ENCODE results near the gene LSM4. TPM values are rescaled to one million over a fixed set of nuclear protein-coding genes. Genes with fewer than 3 reads are reported as not detected.

LSM4 gene
- total and polyA plus RNA-seq, 2 of the 13 experiments (the other 11 are each of a cell fraction or from before 2014, with no cell fraction given), result 65.8 to 166 TPM

DNA sequence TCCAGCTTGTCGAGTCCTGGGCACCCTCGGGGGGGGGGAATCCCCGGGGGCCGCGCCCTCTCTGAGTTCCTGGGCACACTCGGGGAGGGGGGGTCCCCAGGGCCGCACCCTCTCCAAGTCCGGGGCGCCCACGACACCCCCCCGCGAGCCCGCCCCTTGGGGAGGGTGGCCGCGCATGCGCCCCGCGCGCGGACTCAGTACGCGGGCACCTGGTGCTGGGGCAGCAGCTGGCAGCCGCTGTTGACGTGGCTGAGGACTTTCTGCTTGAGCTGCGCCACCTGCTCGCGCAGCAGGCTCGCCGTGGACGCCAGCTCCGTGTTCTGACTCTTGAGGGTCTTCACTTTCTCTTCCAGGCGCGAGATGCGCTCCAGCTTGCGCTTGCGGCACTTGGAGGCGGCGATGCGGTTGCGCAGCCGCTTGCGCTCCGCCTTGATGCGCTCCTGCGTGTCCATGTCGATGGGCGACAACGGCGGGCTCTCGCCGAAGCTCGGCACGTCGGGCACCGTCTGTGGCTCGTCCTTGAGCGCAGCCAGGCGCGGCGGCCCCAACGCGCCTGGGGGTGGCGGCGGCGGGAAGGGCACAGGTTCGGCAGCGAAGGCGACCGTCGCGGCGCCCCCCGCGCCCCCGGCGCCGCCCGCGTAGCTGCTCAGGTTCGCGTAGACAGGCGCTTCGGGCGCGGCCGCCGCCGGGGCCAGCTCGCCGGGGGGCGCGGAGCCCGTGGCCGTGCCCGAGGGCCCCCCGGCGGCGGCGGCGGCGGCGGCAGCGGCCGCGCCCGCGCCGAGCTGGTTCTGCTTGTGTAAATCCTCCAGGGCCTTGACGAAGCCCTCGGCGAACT is 42.4 kb downstream of the LSM4 start (continued):
- no peak for TF ChIP-seq RORA (CRISPR knock-in tag; IDR thresholded peaks at IDR 0.05)
- TF ChIP-seq ZNF350 (CRISPR knock-in tag; IDR thresholded peaks at IDR 0.05; ENCODE audit: borderline replicate concordance, low read depth), result no peak
- peak; percentile 75 for TF ChIP-seq IRF2 (CRISPR knock-in tag; IDR thresholded peaks at IDR 0.05)
- no peak for TF ChIP-seq RBM39 (IDR thresholded peaks at IDR 0.05; ENCODE audit: low read depth, low read length, poor library complexity, severe bottlenecking)
- peak; percentile 84; the same call in 1 of the 2 replicates for TF ChIP-seq SAFB2 (CRISPR knock-in tag; IDR thresholded peaks at IDR 0.05; ENCODE audit: borderline replicate concordance, low read depth)
- TF ChIP-seq WIZ (CRISPR knock-in tag; IDR thresholded peaks at IDR 0.05), result no peak
- no peak for TF ChIP-seq MAFG (CRISPR knock-in tag; IDR thresholded peaks at IDR 0.05)
- no peak for TF ChIP-seq RFXAP (CRISPR knock-in tag; IDR thresholded peaks at IDR 0.05; ENCODE audit: borderline replicate concordance)
- peak; percentile 88 for TF ChIP-seq RBFOX2 (IDR thresholded peaks at IDR 0.05; ENCODE audit: low read depth, low read length)
- no peak for TF ChIP-seq ZNF543 (CRISPR knock-in tag; IDR thresholded peaks at IDR 0.05)
- no peak for TF ChIP-seq SYNCRIP (IDR thresholded peaks at IDR 0.05; ENCODE audit: insufficient read depth, low read depth, low read length)
- TF ChIP-seq CBX1 (IDR thresholded peaks at IDR 0.05; ENCODE audit: low read depth), result peak; percentile 26
- no peak; the same call in 1 of the 2 replicates for TF ChIP-seq ZNF547 (CRISPR knock-in tag; IDR thresholded peaks at IDR 0.05)
- TF ChIP-seq IKZF4 (CRISPR knock-in tag; IDR thresholded peaks at IDR 0.05; ENCODE audit: borderline replicate concordance, low read depth, not compliant biosample characterization), result no peak
- no peak; the same call in 1 of the 2 replicates for TF ChIP-seq KDM5B (CRISPR knock-in tag; IDR thresholded peaks at IDR 0.05; ENCODE audit: borderline replicate concordance)
- TF ChIP-seq, protein P1, sequence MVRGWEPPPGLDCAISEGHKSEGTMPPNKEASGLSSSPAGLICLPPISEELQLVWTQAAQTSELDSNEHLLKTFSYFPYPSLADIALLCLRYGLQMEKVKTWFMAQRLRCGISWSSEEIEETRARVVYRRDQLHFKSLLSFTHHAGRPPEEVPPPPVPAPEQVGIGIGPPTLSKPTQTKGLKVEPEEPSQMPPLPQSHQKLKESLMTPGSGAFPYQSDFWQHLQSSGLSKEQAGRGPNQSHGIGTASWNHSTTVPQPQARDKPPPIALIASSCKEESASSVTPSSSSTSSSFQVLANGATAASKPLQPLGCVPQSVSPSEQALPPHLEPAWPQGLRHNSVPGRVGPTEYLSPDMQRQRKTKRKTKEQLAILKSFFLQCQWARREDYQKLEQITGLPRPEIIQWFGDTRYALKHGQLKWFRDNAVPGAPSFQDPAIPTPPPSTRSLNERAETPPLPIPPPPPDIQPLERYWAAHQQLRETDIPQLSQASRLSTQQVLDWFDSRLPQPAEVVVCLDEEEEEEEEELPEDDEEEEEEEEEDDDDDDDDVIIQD (CRISPR knock-in tag; IDR thresholded peaks at IDR 0.05; ENCODE audit: low read depth), result no peak
- TF ChIP-seq, protein P2, sequence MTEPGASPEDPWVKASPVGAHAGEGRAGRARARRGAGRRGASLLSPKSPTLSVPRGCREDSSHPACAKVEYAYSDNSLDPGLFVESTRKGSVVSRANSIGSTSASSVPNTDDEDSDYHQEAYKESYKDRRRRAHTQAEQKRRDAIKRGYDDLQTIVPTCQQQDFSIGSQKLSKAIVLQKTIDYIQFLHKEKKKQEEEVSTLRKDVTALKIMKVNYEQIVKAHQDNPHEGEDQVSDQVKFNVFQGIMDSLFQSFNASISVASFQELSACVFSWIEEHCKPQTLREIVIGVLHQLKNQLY (CRISPR knock-in tag; IDR thresholded peaks at IDR 0.05), result no peak
- no peak for TF ChIP-seq ZNF780A (CRISPR knock-in tag; IDR thresholded peaks at IDR 0.05)
- TF ChIP-seq MIER2 (CRISPR knock-in tag; IDR thresholded peaks at IDR 0.05), result no peak
- TF ChIP-seq TCF12 (IDR thresholded peaks at IDR 0.05), result no peak
- 0 out of 2 replicates have a peak, but pooled peaks have one; percentile 8 for TF ChIP-seq TCF12 (CRISPR knock-in tag; IDR thresholded peaks at IDR 0.05)
- no peak for TF ChIP-seq ZSCAN9 (CRISPR knock-in tag; IDR thresholded peaks at IDR 0.05; ENCODE audit: borderline replicate concordance)
- TF ChIP-seq, protein P3, sequence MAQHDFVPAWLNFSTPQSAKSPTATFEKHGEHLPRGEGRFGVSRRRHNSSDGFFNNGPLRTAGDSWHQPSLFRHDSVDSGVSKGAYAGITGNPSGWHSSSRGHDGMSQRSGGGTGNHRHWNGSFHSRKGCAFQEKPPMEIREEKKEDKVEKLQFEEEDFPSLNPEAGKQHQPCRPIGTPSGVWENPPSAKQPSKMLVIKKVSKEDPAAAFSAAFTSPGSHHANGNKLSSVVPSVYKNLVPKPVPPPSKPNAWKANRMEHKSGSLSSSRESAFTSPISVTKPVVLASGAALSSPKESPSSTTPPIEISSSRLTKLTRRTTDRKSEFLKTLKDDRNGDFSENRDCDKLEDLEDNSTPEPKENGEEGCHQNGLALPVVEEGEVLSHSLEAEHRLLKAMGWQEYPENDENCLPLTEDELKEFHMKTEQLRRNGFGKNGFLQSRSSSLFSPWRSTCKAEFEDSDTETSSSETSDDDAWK (CRISPR knock-in tag; IDR thresholded peaks at IDR 0.05), result no peak
- TF ChIP-seq XBP1 (CRISPR knock-in tag; IDR thresholded peaks at IDR 0.05), result no peak
- TF ChIP-seq YY1 (IDR thresholded peaks at IDR 0.05; ENCODE audit: insufficient read depth, insufficient replicate concordance, low read depth, low read length), result no peak
- TF ChIP-seq, protein P4, sequence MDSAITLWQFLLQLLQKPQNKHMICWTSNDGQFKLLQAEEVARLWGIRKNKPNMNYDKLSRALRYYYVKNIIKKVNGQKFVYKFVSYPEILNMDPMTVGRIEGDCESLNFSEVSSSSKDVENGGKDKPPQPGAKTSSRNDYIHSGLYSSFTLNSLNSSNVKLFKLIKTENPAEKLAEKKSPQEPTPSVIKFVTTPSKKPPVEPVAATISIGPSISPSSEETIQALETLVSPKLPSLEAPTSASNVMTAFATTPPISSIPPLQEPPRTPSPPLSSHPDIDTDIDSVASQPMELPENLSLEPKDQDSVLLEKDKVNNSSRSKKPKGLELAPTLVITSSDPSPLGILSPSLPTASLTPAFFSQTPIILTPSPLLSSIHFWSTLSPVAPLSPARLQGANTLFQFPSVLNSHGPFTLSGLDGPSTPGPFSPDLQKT (CRISPR knock-in tag; IDR thresholded peaks at IDR 0.05; ENCODE audit: borderline replicate concordance), result 0 out of 2 replicates have a peak, but pooled peaks have one; percentile 18
